ENCODE data around the gene IMMP2L.
"Not testable (repeated sequence)": the region's sequence is repeated elsewhere in the genome, so short reads cannot be mapped to it uniquely, and the experiment has no call there.

Gene IMMP2L

DNA sequence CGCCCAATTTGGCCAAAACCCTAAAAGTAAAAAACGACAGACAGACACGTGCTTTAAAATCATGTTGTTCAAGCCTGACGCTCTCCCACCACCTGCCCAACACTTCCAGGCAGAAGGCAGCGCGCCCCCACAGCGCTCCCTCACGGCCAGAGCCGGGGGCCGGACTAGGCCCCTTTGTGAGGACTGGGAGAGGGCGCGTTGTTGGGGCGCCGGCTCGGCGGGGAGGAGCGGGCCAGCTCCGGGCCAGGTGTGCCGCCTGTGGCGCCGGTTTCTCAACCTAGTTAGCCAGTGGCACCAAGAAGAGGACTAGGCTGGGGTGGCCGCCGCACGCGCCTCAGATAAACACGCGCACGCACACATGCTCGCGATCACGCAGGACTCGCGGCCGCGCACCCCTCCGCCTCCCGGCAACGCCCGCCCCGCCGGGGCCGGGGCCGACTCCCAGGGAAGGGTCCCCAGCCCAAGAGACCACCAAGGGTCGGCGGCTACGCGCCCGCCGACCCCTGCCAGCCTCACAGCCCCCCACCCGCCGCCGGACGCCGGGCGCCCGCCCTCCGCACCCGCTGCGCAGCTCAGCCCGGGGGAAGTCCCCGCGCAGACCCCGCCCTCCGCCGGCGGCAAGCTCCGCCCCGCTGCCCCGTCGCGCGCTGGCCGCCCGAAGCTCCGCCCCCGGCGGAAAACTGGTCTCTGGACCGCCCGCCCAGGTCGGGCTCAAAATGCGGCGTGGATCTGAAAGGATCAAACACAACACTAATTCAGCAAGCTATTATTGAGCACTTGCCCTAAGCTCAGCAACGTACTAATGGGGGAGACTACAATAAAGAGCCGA, at the start of gene IMMP2L:
Gene IMMP2L (minus strand): TSS at position 589 of the 829 bp plus-strand sequence.
- peak; percentile 72 for DNase-seq

DNA sequence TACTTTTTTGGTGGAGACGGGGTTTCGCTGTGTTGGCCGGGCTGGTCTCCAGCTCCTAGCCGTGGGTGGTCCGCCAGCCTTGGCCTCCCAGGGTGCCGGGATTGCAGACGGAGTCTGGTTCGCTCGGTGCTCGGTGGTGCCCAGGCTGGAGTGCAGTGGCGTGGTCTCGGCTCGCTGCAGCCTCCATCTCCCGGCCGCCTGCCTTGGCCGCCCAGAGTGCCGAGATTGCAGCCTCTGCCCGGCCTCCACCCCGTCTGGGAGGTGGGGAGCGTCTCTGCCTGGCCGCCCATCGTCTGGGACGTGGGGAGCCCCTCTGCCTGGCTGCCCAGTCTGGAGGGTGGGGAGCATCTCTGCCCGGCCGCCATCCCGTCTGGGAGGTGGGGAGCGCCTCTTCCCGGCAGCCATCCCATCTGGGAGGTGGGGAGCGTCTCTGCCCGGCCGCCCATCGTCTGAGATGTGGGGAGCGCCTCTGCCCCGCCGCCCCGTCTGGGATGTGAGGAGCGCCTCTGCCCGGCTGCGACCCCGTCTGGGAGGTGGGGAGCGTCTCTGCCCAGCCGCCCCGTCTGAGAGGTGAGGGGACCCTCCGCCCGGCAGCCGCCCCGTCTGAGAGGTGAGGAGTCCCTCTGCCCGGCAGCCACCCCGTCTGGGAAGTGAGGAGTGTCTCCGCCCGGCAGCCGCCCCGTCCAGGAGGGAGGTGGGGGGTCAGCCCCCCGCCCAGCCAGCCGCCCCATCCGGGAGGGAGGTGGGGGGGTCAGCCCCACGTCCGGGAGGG, 47.4 kb upstream of the IMMP2L start:
- not testable (repeated sequence) for DNase-seq

- no peak for DNase-seq
Observed at GRCh38 chr7:111607621-111608020, 45.3 kb upstream of the IMMP2L start.

GRCh38 chr7:111605246-111605645, 43.0 kb upstream of the IMMP2L start:
- no peak for DNase-seq

- no peak for DNase-seq
Observed at GRCh38 chr7:111600091-111600490, 37.8 kb upstream of the IMMP2L start.

- DNase-seq, result no peak
Observed at GRCh38 chr7:111595780-111596179, 33.5 kb upstream of the IMMP2L start.

DNA sequence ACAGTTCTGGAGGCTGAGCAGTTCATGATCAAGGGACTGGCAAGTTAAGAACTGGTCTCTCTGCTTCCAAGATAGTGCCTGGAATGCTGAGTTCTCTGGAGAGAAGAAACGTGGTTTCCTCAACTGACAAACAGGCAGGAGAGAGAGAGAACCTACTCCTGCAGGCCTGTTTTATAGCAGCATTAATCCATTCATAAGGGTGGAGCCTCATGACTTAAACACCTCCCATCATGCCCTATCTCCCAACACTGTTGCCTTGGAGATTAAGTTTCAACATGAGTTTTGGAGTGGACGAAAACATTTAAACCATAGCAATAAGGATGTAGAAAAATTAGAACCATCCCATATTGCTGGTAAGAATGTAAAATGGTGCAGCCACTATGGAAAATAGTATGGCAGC, 32.3 kb upstream of the IMMP2L start:
- no peak for DNase-seq

DNA sequence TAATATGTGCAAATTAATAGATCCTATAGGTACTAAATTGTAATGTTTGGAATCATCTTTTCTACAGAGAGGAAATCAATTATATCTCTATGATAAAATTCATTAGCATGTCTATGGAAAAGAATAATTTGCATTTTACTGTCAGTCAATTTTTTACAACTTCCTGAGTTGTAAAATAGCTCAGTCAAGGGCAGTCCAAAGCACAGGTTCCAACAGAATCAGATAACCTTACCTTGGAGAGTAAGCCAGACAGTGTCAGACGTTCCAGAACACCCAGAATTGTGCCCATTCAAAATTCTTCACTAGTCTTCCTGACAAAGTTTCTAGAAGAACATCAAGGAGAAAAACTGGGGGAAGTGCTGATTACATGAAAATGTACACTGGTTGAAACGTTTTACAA, 31.1 kb upstream of the IMMP2L start:
- DNase-seq, result no peak

- no peak for DNase-seq
Observed at GRCh38 chr7:111588065-111588433, 25.8 kb upstream of the IMMP2L start.

DNA sequence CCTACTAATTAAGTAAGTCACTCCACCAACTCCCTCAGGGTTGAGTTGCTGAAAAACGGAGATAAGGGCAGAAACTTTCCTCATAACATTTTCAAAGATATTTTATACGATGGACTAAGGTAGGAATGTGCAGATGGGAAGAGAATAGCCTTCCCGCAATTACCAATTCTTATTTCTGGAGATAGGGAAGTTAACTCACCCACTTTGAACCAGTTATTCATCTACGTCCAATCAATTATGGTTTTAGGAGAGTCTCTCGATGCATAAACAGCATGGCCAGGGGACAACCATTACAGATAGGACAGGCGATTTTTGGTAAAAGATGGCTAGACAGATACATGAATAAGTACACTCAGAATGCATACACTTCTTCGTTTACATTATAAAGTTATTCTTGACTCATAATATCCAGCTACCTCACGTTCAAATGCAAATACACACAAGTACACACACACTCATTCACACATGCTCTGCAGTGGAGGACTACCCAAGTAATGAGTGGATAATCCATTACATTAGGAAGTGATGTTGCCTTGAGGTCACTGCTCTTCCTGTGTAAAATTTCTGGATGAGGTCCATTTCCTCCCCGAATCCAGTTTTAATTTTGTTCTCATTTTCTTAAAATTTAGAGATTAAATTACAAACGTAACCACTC, 25.2 kb upstream of the IMMP2L start:
- no peak for DNase-seq

DNA sequence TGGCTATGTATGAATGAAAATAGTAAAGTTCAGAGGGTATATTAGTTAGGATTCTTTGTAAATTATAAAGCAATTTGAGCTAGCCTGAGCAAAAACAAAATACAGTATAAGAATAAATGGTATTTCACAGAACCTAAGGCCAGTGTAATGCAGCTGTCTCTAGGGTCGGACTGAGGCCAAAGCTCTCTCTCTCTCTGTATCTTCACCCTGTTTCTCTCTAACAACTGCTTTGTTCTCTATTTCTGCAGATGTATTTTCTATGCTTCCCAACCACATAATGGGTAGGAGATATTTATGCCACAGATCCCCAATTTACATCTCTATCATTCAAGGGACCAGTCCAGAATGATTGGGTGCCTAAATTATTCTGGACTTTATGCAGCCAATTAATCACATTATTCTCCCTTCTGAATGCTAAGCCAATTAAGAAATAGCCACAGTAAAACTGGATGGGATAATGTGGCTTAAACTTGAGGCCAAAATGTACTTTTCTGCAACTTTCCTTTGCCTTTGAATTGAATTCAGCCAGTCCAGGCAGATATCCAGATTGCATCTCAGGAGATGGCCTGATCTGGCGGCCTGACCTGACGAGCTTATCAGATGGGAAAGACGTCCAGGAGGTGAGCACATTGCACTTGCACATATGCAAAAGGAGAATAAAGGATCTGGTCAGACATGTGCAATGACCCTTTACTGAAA, 24.6 kb upstream of the IMMP2L start:
- DNase-seq, result no peak

- not testable (repeated sequence) for DNase-seq
Observed at GRCh38 chr7:111581784-111582488, 19.6 kb upstream of the IMMP2L start.

DNA sequence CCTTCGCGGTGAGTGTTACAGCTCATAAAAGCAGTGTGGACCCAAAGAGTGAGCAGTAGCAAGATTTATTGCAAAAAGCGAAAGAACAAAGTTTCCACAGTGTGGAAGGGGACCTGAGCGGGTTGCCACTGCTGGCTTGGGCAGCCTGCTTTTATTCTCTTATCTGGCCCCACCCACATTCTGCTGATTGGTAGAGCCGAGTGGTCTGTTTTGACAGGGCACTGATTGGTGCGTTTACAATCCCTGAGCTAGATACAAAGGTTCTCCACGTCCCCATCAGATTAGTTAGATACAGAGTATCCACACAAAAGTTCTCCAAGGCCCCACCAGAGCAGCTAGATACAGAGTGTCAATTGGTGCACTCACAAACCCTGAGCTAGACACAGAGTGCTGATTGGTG, 18.9 kb upstream of the IMMP2L start:
- not testable (repeated sequence) for DNase-seq

DNA sequence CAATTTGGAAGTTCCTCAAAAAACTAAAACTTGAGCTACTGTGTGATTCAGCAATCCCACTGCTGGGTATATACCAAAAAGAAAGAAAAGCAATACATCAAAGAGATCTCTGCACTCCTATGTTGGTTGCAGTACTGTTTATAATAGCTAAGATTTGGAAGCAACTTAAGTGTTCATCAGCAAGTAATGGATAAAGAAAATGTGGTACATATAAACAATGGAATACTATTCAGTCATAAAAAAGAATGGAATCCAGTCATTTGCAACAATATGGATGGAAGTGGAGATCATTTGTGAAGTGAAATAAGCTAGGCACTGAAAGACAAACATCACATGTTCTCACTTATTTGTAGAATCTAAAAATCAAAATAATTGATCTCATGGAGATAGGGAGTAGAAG, 16.5 kb upstream of the IMMP2L start:
- DNase-seq, result no peak

- no peak for DNase-seq
Observed at GRCh38 chr7:111571720-111572119, 9.4 kb upstream of the IMMP2L start.

DNA sequence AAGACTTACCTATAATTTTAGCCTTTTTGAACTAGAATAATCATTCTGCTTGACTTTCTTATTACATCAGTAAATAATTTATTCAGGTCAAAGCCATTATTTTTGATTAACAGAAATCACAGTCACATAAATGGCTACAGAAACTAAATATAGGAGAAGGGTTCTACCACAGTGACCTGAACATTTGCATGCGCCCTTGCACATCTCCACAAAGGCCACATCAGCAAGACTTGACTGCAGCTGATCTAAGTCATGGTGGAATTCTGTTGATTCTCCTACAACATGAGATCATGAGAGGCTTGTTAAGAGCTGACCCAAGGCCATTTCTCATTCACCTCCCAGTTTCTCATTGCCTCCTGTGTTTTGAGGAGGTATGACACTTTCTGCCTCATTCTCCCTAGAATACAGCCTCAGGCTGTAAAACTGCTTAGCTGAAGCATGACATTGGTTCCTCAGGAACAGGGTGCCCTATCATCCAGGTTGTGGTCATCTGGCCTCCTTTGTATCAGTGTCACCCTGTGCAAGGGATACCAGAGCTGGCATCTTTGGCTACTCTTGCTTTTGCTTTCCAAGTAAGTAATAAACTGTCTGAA, 6.7 kb upstream of the IMMP2L start:
- no peak for DNase-seq

DNA sequence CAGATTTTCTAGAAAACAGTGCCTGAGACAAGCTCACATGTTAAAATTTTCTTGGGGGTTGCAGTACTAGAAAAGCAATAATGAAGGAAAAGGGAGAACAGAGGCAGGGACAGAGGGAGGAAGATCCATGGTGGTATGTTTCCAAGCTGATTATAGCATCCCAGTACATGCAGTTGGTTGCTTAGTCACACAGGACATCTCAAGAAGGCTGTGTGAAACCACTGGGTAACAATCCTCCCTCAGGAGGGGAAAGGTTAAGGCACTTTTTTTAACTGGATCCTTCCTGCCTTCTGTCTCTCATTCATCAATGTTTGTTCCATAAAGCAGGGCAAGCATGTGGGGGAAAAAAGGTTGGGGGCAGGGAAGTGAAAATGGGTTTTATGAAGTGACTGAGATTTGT, 6.1 kb upstream of the IMMP2L start:
- DNase-seq, result no peak

DNA sequence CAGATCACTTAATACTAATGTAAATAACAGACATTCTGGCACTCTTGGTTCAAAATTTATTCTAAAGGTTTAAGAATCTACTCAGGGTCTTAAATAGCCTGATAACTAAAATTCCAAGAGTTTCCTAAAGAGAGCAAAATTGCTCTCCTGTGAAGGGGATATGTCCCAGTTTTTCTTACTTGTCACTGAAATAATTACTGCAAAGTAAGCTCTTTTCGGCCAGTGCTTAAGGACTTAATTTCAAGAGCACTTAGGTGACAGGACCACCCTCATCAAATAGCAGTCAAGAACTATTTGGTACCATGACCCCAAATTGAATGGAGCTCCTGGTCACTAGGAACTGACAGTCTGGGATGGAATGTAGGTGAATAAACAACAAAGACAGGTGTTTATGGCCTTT, 1.8 kb upstream of the IMMP2L start:
- no peak for DNase-seq

DNA sequence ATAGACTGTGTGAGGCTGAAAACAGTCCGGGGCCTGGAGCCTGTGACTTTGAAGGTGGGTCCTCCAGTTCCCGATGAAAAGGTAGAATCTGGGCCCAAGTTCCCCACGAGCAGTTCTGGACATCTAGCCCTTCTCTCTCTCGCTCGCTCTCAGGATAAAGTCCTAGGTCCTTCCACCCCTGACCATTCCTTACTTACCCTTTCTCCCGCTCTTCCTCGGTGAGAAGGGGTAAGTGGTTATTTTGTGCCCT, 713 bp downstream of the IMMP2L start:
- no peak for DNase-seq

GRCh38 chr7:111560773-111561653, 1.3 kb downstream of the IMMP2L start:
- DNase-seq, result no peak

GRCh38 chr7:111558991-111559390, 3.3 kb downstream of the IMMP2L start:
- DNase-seq, result no peak
